Measurements from ENCODE around the gene ZNF780B.

DNA sequence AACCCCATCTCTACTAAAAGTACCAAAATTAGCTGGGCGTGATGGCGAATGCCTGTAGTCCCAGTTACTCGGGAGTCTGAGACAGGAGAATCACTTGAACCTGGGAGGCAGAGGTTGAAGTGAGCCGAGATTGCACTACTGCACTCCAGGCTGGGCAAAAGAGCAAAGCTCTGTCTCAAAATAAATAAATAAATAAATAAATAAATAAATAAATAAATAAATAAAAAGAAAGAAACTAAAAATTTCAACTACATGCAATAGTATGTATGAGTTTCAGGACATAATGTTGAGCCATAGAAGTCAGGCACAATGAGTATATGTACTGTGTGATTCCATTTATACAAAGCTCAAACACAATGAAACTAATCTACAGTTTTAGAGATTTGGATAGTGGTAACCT lies 47.6 kb upstream of the ZNF780B start:
- no peak for TF ChIP-seq POLR2A (IDR thresholded peaks at IDR 0.05)
- TF ChIP-seq, protein P1, sequence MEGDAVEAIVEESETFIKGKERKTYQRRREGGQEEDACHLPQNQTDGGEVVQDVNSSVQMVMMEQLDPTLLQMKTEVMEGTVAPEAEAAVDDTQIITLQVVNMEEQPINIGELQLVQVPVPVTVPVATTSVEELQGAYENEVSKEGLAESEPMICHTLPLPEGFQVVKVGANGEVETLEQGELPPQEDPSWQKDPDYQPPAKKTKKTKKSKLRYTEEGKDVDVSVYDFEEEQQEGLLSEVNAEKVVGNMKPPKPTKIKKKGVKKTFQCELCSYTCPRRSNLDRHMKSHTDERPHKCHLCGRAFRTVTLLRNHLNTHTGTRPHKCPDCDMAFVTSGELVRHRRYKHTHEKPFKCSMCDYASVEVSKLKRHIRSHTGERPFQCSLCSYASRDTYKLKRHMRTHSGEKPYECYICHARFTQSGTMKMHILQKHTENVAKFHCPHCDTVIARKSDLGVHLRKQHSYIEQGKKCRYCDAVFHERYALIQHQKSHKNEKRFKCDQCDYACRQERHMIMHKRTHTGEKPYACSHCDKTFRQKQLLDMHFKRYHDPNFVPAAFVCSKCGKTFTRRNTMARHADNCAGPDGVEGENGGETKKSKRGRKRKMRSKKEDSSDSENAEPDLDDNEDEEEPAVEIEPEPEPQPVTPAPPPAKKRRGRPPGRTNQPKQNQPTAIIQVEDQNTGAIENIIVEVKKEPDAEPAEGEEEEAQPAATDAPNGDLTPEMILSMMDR (IDR thresholded peaks at IDR 0.05) = no peak
- no peak for TF ChIP-seq EP300 (IDR thresholded peaks at IDR 0.05)
